Calu3 (cell line): ENCODE results near the gene EDDM13. TPM values are rescaled to one million over a fixed set of nuclear protein-coding genes. Genes with fewer than 3 reads are reported as not detected.

Experiments
- BruUV-seq: library from RNA; stranded (reverse); fragments of 400-500 nt; replicated peaks from 2 replicates; lab custom pipeline; 2021; lab: Mats Ljungman, UMichigan
- CTCF ChIA-PET: fragments of 300-600 bp; sonication (Branson Sonifier 250); formaldehyde crosslinking; loops from one replicate; lab custom pipeline; 2022; ENCODE audit warnings: antibody characterized with exemption; lab: Charles Lee
- DNase-seq: peaks from one replicate; pipeline ENCODE4 v3.0.0; 2022
- H3K27ac Mint-ChIP-seq: one replicate; pipeline ENCODE4 v1.8.0; 2022; ENCODE audit warnings: mixed read lengths; ENCODE audit not compliant: unreplicated experiment
- H3K27me3 Mint-ChIP-seq: one replicate; pipeline ENCODE4 v1.8.0; 2022; ENCODE audit warnings: mixed read lengths; ENCODE audit not compliant: unreplicated experiment
- H3K36me3 Mint-ChIP-seq: one replicate; pipeline ENCODE4 v1.8.0; 2022; ENCODE audit warnings: mild to moderate bottlenecking, moderate library complexity, mixed read lengths; ENCODE audit not compliant: insufficient read depth, unreplicated experiment
- H3K4me1 Mint-ChIP-seq: one replicate; pipeline ENCODE4 v1.8.0; 2022; ENCODE audit warnings: mild to moderate bottlenecking, low read depth, mixed read lengths; ENCODE audit not compliant: unreplicated experiment
- H3K4me3 Mint-ChIP-seq: one replicate; pipeline ENCODE4 v1.8.0; 2022; ENCODE audit warnings: mild to moderate bottlenecking, low read depth, moderate library complexity, mixed read lengths; ENCODE audit not compliant: unreplicated experiment
- H3K9me3 Mint-ChIP-seq: one replicate; pipeline ENCODE4 v1.8.0; 2022; ENCODE audit warnings: low read depth, mixed read lengths; ENCODE audit not compliant: unreplicated experiment
- CTCF ChIP-seq: fragments of 200-600 bp; IDR thresholded peaks from one replicate; pipeline ENCODE4 v1.8.0; 2022; ENCODE audit warnings: antibody characterized with exemption; ENCODE audit not compliant: unreplicated experiment
- intact Hi-C: fragments of 100-400 bp; cut with micrococcal nuclease; formaldehyde crosslinking; loops from one replicate; pipeline ENCODE4 v1.10.0; 2022; ENCODE audit not compliant: unreplicated experiment
- total RNA-seq: library from RNA; stranded (reverse); gene quantifications from 2 replicates; pipeline ENCODE4 v1.2.3, GENCODE V29; 2022

EDDM13 gene
- total RNA-seq, 1 experiment from 2014 or later, result not detected

- no TSS peak for BruUV-seq
- Mint-ChIP-seq H3K4me3 (no peak overlapping the region), H3K4me1 (peaks cover 14% of the 10 kb centered on the region), H3K36me3 (peaks cover 37% of the 10 kb centered on the region), H3K9me3 (no peaks in the 10 kb centered on the region), H3K27me3 (no peaks in the 10 kb centered on the region), H3K27ac (no peak overlapping the region)
- intact Hi-C loops, result loop anchor here (5.0 kb wide), 1 partner anchor 58 kb away; no protein-coding TSS in a partner anchor
- no peak for DNase-seq
- CTCF ChIA-PET, result interaction anchor here (1.4 to 1.7 kb wide), 2 partner anchors 23 to 57 kb away, joined by 11 to 12 read pairs; no protein-coding TSS in a partner anchor
- TF ChIP-seq CTCF, result no peak
Measured at GRCh38 chr19:56310462-56310861, 37.9 kb downstream of the EDDM13 start.

- CTCF ChIA-PET, result no interaction called here
- no peaks in the 10 kb centered on the region for H3K27me3 Mint-ChIP-seq
- no peak overlapping the region for H3K27ac Mint-ChIP-seq
- intact Hi-C loops, result loop anchor here (5.0 kb wide), 1 partner anchor 60 kb away; no protein-coding TSS in a partner anchor
- no peak for TF ChIP-seq CTCF
- H3K9me3 Mint-ChIP-seq, result no peaks in the 10 kb centered on the region
- no peak for DNase-seq
- H3K36me3 Mint-ChIP-seq, result peaks cover 52% of the 10 kb centered on the region
- peaks cover 14% of the 10 kb centered on the region for H3K4me1 Mint-ChIP-seq
- no peak overlapping the region for H3K4me3 Mint-ChIP-seq
- no TSS peak for BruUV-seq
Measured at GRCh38 chr19:56312342-56312741, 39.8 kb downstream of the EDDM13 start.

GRCh38 chr19:56312787-56313657 is 40.5 kb downstream of the EDDM13 start:
- Mint-ChIP-seq H3K4me3 (peak overlapping the region; percentile 95), H3K36me3 (peaks cover 52% of the 10 kb centered on the region), H3K4me1 (peaks cover 14% of the 10 kb centered on the region), H3K27ac (peak overlapping the region; percentile 99), H3K27me3 (no peaks in the 10 kb centered on the region), H3K9me3 (no peaks in the 10 kb centered on the region)
- TF ChIP-seq CTCF, result no peak
- BruUV-seq, result no TSS peak
- no peak for DNase-seq
- CTCF ChIA-PET, result interaction anchor here (0.6 to 1.6 kb wide), 2 partner anchors 60 to 97 kb away, joined by 3 to 12 read pairs; no protein-coding TSS in a partner anchor
- intact Hi-C loops, result loop anchor here (5.0 kb wide), 1 partner anchor 61 kb away; no protein-coding TSS in a partner anchor

- H3K4me3 Mint-ChIP-seq, result peak overlapping the region; percentile 95
- TF ChIP-seq CTCF, result no peak
- CTCF ChIA-PET, result interaction anchor here (0.6 to 1.6 kb wide), 8 partner anchors 19 to 825 kb away, joined by 3 to 13 read pairs (median 3); no protein-coding TSS in a partner anchor
- intact Hi-C loops, result loop anchor here (5.0 kb wide), 1 partner anchor 62 kb away; no protein-coding TSS in a partner anchor
- H3K4me1 Mint-ChIP-seq, result peaks cover 14% of the 10 kb centered on the region
- H3K36me3 Mint-ChIP-seq, result peaks cover 52% of the 10 kb centered on the region
- H3K27ac Mint-ChIP-seq, result peak overlapping the region; percentile 99
- H3K27me3 Mint-ChIP-seq, result no peaks in the 10 kb centered on the region
- BruUV-seq, result TSS peak; percentile 36
- no peaks in the 10 kb centered on the region for H3K9me3 Mint-ChIP-seq
- peak; percentile 4 for DNase-seq
Measured at GRCh38 chr19:56314018-56314380, 41.5 kb downstream of the EDDM13 start.
